HG02885 (cell line): ENCODE results near the gene STARD9.
A peak's percentile ranks its signal among the peaks of the same experiment; 100 is the strongest.

ENCODE experiments used
- ATAC-seq: cut with Tn5 transposase; IDR thresholded peaks from one replicate; pipeline ENCODE4 v1.9.1; 2021; ENCODE audit warnings: mild to moderate bottlenecking; ENCODE audit not compliant: unreplicated experiment, poor library complexity

STARD9 gene

DNA sequence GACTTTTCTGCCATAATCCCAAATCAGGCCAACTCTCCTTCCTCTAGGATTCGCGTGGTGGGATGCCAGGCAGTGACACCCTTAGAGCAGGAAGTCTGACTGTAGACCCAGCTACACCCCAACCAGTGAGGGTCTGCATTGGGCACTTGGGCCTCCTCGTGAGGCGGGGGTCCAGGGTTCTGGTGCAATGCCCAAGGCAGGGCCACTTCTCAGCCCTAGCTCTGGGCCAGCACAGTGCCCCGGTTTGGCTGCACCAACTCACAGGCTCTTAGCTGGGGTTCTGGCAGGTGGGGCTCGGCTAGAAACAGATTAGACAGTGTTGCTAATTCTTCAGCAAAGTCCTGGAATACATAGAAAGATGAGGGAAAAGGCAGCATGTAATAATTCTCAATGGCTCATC is 148.9 kb downstream of the STARD9 start:
- ATAC-seq: no peak

DNA sequence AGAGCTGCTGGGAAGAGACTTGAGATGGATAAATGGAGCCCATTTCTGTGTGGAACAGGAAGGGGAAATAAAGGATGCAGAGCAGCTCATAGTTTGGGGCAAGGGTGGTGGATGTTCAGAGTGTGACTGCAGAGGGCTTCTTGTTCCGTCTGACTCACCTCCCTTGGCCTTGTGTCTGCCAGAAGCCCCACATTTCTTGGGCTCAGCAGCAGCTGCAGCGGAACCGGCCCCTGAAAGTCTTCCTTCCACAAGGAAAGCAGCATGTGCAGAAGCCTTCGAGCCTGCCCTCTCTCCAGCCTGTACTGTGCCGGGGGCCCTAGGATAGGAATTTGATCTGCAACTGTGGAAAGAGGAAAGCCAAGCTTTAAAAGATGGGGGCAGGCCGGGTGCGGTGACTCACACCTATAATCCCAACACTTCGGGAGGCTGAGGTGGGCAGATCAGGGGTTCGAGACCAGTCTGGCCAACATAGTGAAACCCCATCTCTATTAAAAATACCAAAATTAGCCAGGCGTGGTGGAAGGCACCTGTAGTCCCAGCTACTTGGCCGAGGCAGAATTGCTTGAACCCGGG is 150.0 kb downstream of the STARD9 start:
- ATAC-seq: no peak

DNA sequence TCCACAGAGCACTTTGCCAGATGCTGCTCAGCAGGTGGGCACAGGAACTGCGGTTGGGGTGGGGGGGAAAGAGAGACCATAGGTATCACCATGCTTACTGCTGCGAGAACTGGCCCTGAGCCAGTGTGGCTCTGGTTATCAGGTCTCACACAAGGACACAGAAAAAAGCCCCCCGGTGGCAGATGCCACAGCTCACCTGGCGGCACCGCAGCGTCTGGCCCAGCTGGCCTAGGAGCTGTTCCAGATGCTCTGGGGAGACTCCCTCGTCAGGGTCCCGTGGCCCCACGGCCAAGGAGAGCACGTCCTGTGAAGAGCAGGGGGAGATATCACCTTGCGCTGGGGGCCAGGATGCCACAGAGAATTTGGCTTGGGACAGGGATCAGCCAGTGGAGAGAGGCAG is 150.7 kb downstream of the STARD9 start:
- ATAC-seq: no peak

DNA sequence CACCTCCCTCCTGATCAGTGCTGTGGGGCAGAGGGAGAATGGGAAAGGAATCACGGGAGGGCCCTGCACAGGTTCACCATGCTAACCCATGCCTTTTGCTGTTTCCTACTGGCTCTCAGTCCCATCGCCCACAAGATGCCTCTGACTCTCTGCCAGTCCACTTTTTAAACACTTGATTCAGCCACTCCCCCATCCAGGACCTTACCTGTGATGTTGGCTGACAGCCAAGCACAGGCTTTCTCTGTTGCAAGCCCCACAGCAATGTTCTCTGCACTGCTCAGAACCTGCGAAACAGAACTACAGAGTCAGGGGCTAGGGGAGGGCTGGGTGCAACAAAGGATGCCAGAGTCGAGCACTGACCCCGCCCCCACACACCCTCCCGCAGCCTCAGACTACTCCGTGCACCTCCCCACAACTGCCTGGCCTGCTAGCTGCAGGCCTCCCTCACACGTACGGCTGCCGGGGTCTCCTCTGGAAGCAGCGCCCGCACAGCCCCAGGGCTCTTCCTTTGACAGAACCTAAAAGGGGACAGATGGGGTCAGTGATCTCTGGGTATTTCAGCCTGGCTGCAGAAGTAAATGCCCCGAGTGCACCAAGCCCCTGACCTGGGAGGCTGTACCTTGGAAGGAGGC is 152.5 kb downstream of the STARD9 start:
- no peak for ATAC-seq

DNA sequence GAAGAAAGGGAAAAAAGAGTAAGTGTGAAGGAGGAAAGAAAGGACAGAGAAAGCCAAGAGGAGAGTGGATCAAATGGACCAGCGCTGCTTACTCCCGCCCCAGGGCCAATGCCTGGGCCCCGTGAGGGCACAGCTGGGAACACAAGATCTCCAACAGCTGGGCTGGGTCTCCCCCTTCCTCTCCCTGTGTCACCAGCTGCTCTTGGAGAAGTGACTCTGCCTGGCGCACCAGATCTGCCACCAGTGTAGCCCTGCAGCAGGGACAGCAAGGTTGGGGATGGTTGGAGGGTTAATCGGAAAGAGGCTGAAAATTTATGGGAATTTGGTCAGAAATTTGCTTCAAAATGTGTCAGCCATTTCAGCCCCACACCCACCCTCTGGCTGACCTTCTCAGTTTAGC is 153.2 kb downstream of the STARD9 start:
- ATAC-seq: no peak

DNA sequence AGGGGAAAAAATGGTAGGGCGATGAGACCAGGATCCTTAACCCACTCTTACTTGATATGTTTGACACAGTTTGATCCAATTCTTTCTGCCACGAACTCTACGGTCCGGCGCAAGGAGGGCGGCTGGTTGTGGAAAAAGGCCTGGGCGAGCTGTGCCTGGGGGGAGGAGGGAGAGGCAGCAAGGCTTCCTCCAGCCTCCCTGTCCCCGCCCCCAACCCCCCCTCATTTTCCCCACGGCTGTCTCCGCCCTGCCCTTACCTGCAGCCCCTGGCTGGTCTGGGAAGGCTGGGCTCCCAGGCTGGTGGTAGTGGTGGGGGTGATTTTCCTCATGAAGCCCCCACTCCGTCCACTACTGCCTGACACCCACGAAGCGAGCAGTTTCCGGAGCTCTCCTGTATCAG is 153.6 kb downstream of the STARD9 start:
- no peak for ATAC-seq

DNA sequence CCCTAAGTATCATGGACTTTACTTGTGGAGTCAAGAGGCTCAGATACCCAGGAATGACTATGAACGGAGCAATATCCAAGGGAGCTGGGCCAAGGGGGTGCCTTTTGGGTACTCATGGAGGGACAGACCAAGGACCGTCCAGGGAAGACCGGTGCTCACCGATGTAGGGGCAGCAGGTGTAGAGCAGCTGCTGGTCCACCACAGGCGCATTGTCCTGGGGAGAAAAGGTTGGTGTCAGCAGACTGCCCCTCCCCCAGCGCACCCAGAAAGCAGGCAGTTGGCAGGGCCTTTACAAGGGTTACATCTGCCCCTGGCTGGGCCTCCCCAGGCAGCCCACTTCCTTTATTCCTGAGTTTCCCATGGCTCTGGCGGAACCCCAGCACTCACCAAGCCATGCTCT is 154.0 kb downstream of the STARD9 start:
- ATAC-seq: no peak

DNA sequence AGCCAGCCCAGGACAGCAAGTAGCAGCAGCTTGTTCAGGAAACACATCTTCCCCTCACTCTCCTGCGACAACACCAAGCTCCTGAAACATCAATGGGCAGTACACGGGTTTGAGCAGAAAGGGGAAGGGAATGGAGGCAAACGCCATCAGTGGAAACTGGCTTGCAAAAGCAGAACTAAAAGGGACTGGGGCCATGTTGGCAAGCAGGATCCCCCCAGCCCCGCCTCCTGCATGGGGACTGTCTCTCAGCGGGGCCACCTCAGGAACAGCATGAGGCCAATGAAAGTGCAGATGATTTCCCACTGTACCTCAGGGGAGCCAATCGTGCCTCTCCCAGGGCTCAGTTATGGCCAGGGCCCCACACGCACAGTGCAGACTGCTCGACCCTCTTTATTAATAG is 154.7 kb downstream of the STARD9 start:
- ATAC-seq: no peak

DNA sequence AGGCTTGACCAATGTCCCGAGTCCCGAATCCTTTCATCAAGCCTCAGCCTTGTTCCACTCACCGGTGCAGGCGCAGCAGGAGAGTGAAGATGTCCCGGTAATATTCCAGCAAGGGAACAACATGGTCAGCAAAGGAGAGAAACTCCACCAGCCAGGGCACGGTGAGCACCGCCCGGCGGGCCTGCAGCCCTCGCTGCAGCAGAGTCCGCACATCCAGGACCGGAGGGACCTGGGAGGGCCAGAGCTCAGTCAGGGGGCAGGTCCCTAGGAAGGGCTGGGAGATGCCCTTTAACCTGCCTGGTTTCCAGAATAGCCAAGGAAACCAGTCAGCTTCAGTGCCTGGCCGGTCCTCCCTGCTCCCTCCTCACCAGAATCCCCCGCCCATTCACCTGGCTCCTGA is 155.1 kb downstream of the STARD9 start:
- ATAC-seq: no peak

DNA sequence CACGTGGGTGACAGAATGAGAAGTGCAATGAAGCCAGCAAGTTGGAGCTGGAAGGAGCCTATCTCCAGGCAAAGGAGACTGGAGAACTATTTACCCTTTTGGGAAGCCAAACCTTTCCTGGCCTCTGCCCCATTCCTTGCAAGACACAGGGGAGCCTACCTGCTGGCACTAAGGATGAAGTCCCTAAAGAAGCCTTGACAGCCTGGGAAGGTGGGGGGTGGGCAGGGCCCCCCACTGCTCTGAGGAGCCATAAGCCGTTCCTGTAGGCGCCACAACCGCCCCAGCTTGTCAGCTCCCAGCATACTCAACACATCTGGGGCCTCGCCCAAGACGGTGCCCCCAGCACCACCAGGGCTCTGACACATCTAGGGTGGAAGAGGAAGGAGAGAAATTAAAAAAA is 156.1 kb downstream of the STARD9 start:
- no peak for ATAC-seq

DNA sequence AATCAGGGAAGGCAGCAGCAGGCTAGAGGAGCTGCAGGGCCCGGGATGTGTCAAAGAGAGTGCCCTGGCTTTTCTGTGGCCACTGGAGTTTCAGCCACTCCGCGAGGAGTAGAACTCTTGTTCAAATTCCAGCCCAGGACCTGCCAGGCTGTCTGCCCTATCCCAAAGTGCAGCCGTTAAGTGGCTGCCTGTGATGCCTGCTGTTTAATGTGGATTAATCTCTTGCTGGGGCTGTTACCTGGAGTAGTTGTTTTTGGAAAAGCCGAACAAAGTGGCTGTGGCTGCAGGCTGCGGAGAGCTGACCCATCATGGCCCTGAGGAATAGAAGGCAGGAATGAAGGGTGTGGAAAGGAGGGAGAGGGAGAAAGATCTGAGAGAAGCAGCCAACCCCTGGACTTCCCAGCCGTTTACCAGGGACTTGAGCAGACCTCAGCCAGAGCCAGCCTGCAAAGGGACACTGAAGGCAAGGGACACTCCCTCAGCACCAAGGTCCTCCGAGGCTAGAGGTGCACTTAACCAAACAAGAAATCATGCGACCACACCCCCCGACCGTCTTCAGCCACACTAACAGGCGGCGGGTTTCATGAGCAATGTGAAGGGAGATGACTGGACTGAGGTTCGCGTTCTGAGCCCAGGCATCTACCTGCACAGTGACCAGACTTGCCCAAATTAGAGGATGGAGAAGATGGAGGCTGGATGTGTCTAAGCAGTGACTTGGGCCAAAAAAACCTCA is 156.9 kb downstream of the STARD9 start:
- ATAC-seq: no peak

DNA sequence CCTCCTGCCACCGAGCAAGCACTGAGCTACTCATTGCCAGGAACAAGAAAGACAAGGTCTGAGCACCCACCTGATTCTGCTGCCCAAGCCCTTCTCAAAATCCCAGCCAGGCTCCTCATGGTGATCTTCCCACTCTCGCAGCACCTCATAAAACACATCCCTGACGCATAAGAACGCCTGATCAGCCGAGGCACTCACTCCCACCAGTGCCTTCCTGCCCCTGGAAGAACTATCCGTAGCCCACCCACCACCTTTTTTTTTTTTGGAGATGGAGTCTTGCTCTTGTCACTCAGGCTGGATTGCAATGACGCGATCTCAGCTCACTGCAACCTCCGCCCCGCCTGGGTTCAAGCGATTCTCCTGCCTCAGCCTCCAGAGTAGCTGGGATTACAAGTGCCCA is 157.6 kb downstream of the STARD9 start:
- ATAC-seq: no peak

DNA sequence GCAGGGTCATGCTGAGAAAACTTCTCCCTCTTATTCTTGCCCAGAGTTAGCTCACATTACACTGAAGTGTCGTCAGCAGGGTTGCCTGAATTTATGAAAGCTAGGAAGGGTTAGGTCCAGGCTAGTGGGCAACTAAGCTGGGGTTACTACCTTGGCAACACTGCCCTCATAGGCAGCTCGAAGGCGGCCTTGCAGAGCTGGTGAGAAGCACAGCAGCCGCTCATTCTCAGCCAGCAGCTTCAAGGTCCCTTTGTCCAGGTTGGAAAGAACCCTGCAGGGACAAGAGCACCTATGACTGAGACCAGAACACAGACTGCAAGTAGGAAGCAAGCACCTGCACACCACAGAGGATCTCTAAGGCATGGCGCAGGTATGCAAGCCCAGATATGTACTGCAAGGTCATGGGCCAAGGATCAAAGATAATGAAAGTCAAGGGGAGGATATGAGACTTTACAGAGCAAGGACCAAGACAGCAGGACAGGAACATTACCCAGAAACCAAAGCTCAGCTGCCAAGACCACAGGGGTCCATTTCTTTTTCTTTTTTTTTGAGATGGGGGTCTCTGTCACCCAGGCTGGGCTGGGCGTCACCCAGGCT is 158.8 kb downstream of the STARD9 start:
- ATAC-seq: no peak

DNA sequence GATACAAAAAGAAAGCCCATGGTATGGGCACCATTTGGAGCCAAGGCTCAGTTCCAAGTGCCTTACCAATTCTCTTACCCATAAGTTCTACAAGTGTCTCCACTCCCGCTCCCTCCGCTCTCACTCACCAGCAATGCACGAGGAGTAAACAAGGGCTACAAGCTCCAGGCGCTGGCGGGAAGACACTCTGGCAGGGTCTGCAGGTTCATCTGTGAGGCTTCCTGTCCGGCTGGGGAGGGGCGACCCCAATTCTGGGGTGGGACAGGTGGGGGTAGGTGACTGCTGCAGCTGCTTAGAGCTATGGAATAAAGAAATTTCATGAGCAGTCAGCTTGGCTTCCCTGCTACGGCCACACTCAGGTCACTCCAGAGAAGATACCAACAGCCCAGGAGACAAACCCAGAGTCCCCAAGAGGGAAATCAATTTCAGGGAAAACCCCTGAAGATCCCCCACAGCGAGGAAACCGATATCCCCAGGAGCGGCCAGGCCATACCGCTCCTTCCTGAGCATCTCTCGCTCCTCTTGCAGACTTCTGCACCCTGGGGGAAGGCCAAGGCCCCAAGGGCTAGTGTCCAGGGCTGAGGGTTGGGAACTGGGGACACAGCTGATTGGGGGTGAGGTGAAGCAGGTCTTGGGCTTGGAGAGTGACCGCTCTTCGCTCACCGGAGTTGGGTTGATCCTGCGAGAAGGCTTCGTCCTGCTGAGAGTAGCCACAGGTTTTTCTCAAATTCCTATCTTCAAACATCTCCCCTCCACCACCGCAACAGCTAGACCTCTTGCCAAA is 160.2 kb downstream of the STARD9 start:
- ATAC-seq: no peak

DNA sequence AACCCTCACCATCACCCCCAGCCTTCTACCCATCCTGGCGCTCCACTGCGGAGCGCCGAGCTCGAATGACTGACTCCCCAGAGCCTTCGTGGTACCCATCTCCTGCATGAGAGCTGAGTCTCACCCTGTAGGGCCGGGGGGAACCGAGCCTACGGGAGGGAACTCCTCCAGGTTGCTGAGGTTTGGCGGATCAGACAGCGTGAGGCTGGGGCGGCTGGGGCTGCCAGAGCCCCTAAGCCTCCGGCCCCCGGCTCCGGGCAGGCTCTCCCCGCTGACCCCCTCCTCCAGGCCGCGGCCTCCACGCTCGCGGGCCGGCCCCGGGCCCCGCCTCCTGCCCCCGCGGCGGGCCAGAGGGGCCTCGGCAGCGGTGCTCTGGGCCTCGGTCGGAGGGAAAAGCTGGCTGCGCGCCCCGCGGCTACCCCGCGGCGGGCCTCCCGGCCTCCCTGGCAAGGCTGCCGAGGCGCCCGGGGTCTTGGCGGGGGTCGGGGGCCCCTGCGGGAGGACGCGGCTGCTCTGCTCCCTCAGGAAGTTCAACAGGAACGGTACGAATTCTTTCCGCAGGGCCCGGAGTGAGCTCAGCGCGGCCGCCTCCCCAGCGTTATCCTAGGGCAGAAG is 160.9 kb downstream of the STARD9 start:
- ATAC-seq: peak; percentile 47

DNA sequence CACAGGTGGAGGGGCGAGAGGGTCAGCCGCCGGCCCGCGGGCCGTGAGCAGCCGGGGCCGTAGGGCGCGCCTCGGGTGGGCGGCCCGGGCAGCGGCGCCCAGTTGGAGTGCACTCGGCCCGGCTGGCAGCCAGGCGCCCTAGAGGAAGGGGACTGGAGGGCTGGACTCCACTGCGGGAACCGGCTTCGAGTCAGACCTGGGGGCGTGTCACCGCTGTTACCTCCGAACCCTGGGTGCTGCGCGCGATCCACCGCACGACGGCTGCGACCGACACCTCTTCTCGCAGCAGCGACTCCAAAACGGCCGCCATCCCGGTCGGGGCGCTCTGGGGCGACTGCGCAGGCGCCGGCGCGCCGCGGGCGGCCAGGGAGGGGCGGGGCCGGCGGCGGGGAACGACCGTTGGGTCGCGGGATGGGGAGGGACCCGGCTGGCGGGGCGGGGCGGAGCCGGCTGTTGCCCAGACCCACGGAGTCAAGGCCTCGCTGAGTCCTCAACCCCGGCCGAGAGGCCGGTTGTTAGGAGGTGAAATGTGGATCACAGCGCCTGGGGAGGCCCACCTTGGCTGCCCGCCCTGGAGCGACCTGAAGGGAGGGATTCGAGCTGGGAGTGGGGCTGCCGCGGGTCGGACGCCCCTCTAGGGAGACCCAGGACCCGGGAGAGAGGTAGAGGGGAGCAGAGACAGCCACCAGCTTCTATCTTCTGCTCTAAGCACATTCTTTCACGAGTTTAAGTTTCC is 161.6 kb downstream of the STARD9 start, which contains the start of gene CDAN1:
CDAN1 (minus strand) TSS at position 336 of the 736 bp plus-strand sequence; CDS start at position 310, 26 bp downstream.
- peak; percentile 88 for ATAC-seq

DNA sequence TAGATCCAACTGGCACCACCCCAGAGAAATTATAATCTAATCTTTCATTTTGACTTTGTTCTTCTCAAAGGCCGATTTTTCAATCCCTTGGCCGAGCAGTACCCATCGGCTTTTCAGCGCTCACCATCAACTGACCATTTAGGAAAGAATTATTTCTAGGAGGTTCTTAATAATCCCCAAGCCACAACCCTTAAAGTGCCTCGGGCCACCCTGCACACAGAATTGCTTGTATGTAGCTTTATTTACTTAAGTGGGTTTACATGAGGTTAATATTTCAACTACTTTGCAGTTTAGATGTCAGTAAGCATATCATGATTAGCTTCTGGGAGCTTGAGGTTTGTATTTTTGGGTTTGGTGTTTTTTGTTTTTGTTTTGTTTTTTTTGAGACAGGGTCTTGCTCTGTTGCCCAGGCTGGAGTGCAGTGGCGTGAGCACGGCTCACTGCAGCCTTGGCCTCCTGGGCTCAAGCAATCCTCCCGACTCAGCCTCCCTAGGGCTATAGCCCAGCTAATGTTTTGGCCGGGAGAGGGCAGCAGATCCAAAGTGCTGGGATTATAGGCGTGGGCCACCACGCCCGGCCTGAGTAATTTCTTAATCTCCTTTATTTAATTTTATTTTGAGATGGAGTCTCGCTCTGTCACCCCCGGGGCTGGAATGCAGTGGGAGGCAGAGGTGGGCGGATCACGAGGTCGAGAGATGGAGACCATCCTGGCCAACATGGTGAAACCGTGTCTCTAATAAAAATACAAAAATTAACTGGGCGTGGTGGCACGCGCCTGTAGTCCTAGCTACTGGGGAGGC is 162.3 kb downstream of the STARD9 start:
- ATAC-seq: no peak

DNA sequence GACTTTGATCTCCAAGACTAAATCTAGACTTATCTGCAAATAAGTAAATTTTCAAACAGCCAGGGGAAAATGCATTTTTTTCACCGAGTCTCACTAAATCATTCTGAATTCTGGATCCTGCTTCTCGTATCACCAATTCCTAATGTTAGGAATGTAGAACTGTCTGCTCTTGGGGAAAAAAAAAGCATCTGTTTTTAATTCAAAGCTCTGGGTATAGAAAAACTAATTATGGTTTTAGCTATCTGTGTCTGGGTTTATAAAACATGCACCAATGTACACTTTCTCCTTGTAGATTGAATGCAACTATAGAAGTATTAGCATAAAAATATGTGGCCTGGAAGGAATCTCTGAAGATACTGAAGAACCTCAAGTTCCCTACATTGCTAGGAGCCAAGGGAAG is 166.3 kb downstream of the STARD9 start:
- no peak for ATAC-seq

DNA sequence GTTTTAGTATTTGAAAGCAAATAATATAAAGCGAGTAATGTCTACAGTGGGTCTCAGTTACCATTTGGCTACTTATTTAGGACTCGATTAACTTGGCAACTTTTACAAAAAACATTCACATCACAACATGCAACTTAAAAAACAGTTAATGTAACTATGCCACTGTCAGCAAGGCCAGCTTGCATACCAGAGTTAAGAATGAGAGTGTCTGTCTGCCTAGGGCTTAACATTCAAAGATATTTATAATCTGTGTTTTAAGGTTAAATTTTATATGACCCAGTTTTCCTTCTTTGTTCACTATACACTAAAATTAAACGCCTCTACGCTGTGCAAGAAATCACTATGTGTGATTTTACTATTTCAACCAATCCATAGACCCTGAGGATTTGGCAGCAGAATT is 166.7 kb downstream of the STARD9 start:
- no peak for ATAC-seq
